Transverse colon (tissue), 4 donors: Measurements from ENCODE around the gene HNRNPH2. TPM values are rescaled to one million over a fixed set of nuclear protein-coding genes. Genes with fewer than 3 reads are reported as not detected.

ENCODE experiments used
- DNase-seq: peaks from one replicate; pipeline ENCODE4 v3.0.0-alpha.2; 2019
- H3K27ac ChIP-seq, 4 donors: fragments of 200-600 bp; sonication (generic); 2 replicates each; pipeline ENCODE4 v1.5.1; 2016 to 2018; ENCODE audit warnings: inconsistent platforms in 4 of 4
- H3K27me3 ChIP-seq: fragments of 200-600 bp; sonication (generic); 2 replicates; pipeline ENCODE4 v1.5.1; 2017; ENCODE audit warnings: inconsistent platforms
- H3K36me3 ChIP-seq, 4 donors: fragments of 200-600 bp; sonication (generic); 2 replicates each; pipeline ENCODE4 v1.5.1; 2017 to 2019; ENCODE audit warnings: inconsistent platforms in 4 of 4
- H3K4me1 ChIP-seq, 4 donors: fragments of 200-600 bp; sonication (generic); 2 replicates each; pipeline ENCODE4 v1.5.1; 2017 to 2020; ENCODE audit warnings: inconsistent platforms in 4 of 4
- H3K4me3 ChIP-seq, 4 donors: fragments of 200-600 bp; sonication (generic); 1 replicate in 1 of 4; 2 replicates in 3 of 4; pipeline versions ENCODE4 v1.5.1 to v1.6.1; 2017 to 2019; ENCODE audit warnings: inconsistent platforms in 4 of 4
- H3K9me3 ChIP-seq, 2 donors: fragments of 200-600 bp; sonication (generic); 2 replicates each; pipeline ENCODE4 v1.5.1; 2017 to 2019; ENCODE audit warnings: inconsistent platforms in 2 of 2
- EP300 ChIP-seq: sonication (generic); formaldehyde crosslinking; IDR thresholded peaks from one replicate; pipeline ENCODE4 v1.6.1; 2017; ENCODE audit warnings: antibody characterized with exemption, low read depth
- POLR2A ChIP-seq: fragments of 450-650 bp; IDR thresholded peaks from one replicate; pipeline ENCODE4 v1.6.1; 2016; ENCODE audit warnings: antibody characterized with exemption, mild to moderate bottlenecking, moderate library complexity
- POLR2AphosphoS5 ChIP-seq, 3 donors: sonication (generic); formaldehyde crosslinking; IDR thresholded peaks; one replicate each; pipeline ENCODE4 v1.6.1; 2016; ENCODE audit warnings: antibody characterized with exemption in 3 of 3
- WGBS, 2 donors: methylation state at CpG; one replicate each; pipeline ENCODE4 v1.1.5; 2018; ENCODE audit warnings: low coverage in 1 of 2; 5-methylcytosine and 5-hydroxymethylcytosine counted together
- in situ Hi-C, 4 donors: fragments of 200-750 bp; cut with MboI; loops; one replicate each; pipeline versions ENCODE4 v1.15.0 to v1.15.1; 2017; ENCODE audit warnings: low sequenced_read_pairs in 3 of 4, low pct_ligation_motif_present in 1 of 4, low pct_unique_long_range_greater_than_20kb in 1 of 4
- intact Hi-C: fragments of 100-400 bp; cut with DNase I; formaldehyde crosslinking; loops from one replicate; pipeline ENCODE4 v1.15.1; 2023; ENCODE audit warnings: low total_unique reads
- total RNA-seq, 4 donors: library from RNA; depleted of rRNA; stranded (reverse); fragments of >200 nt; gene quantifications; one replicate each; pipeline ENCODE4 v1.1.0, GENCODE V29; 2016
- TF ChIP-seq, protein P1 (sequence below), 5 experiments: fragments of 200-600 bp in 3 of 5; fragments of 450-650 bp in 2 of 5; sonication (generic) in 3 of 5; IDR thresholded peaks; 1 replicate in 2 of 5; 2 replicates in 3 of 5; pipeline ENCODE4 v1.5.1; 2016 to 2017; ENCODE audit warnings: antibody characterized with exemption in 5 of 5, inconsistent platforms in 3 of 5, mild to moderate bottlenecking in 2 of 5, moderate library complexity in 1 of 5

Gene HNRNPH2
- total RNA-seq, 4 donors from 2014 or later, result 9.7 to 46.1 (median 33.2) TPM

DNA sequence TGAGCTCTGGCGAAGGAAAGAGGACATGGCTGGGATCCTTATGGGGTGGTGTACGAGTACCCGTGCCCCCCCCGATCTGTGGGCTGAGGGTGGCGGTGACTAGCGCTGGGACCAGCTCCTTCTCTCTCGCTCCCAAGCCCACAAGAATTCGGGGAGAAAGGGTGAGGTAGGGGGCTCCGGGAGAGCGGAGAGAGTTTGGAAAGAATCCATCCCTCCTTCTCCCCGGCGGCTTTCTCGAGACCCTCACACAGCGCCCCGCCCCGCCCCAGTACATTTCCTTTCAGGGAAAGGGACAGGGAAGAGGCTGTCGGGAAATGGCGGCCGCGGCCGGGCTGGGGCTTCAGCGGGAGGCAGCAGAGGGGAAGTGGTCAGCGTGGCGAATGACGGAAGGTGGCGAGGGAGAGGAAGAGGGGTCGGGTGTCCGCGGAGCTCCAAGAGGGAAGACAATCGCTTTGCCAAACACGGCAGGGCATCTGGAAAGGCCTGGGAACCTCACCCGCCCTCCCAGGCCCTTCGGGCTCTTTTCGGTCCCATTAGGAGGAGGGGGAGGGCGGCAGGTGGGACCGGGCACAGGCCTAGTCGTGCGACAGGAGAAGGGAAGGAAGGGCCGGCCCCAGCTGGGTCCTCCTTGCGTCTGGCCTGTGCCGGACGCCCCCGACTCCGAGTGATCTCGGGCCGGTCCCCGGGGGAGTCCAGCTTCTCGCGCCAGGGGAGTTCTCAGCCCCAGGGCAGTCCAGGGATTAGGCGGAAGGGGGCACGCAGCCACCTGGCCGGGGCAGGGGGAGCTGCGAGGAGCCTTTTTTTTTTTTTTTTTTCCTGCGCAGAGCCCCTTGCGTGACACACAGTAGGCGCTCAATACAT lies 10.2 kb downstream of the HNRNPH2 start:
- DNase-seq, result peak; percentile 59
- intact Hi-C loops, result loop anchor here (10.0 kb wide), 1 partner anchor 337 kb away; no protein-coding TSS in a partner anchor
- peaks cover 0 to 24% (median 5%) of the 10 kb centered on the region in 4 donors for H3K4me1 ChIP-seq
- peak overlapping the region; percentile 84 to 95 (median 90) for H3K27ac ChIP-seq
- H3K9me3 ChIP-seq, result no peaks in the 10 kb centered on the region
- H3K27me3 ChIP-seq, result no peaks in the 10 kb centered on the region
- in situ Hi-C loops, result loop anchor here in 2 of 4 donors (25.0 kb wide), 2 partner anchors 219 to 344 kb away; no protein-coding TSS in a partner anchor
- 0 to 28% methylated on average over 2 to 56 of the region's 56 CpGs for WGBS, 2 donors
- H3K4me3 ChIP-seq, result peak overlapping the region; percentile 29 to 64 (median 54)
- no peaks in the 10 kb centered on the region for H3K36me3 ChIP-seq
- TF ChIP-seq, protein P1, sequence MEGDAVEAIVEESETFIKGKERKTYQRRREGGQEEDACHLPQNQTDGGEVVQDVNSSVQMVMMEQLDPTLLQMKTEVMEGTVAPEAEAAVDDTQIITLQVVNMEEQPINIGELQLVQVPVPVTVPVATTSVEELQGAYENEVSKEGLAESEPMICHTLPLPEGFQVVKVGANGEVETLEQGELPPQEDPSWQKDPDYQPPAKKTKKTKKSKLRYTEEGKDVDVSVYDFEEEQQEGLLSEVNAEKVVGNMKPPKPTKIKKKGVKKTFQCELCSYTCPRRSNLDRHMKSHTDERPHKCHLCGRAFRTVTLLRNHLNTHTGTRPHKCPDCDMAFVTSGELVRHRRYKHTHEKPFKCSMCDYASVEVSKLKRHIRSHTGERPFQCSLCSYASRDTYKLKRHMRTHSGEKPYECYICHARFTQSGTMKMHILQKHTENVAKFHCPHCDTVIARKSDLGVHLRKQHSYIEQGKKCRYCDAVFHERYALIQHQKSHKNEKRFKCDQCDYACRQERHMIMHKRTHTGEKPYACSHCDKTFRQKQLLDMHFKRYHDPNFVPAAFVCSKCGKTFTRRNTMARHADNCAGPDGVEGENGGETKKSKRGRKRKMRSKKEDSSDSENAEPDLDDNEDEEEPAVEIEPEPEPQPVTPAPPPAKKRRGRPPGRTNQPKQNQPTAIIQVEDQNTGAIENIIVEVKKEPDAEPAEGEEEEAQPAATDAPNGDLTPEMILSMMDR (IDR thresholded peaks at IDR 0.05), result no peak
- TF ChIP-seq EP300 (no peak), POLR2AphosphoS5 (IDR thresholded peaks at IDR 0.05) (no peak), POLR2A (peak; percentile 37)

DNA sequence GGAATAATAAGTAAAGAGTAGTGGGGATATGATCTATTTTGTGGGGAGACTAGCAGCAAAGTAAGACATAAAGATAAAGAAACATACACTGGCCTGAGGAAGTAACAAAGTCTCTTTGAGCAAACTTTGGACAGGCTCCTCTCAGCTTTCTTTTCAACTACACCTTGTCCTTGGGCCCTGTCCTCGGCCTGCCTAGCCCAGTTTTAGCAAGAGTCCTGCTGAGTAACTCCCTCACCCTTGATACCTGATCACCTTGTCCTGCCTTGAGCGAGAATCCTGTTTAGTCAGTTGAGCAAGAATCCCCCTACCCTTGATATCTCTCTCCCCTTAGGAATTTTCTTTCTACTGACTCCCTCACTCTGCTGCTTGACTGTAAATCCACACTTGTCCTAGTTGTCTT lies 11.5 kb downstream of the HNRNPH2 start:
- DNase-seq, result no peak
- WGBS, 2 donors, result 59% methylated on average over 2 of the region's 2 CpGs; no CpG with 5 or more reads in 1 of the 2 donors
- in situ Hi-C loops (loop anchor here in 2 of 4 donors (25.0 kb wide), 2 partner anchors 218 to 343 kb away; no protein-coding TSS in a partner anchor), intact Hi-C loops (loop anchor here (10.0 kb wide), 1 partner anchor 335 kb away; no protein-coding TSS in a partner anchor)
- no peaks in the 10 kb centered on the region for H3K27me3 ChIP-seq
- H3K4me1 ChIP-seq, result peaks cover 0 to 24% (median 5%) of the 10 kb centered on the region in 4 donors
- TF ChIP-seq EP300 (no peak), POLR2A (no peak), POLR2AphosphoS5 (IDR thresholded peaks at IDR 0.05) (no peak)
- TF ChIP-seq, protein P1 (IDR thresholded peaks at IDR 0.05), result no peak
- peak overlapping the region; percentile 84 to 95 (median 90) for H3K27ac ChIP-seq
- no peaks in the 10 kb centered on the region for H3K36me3 ChIP-seq
- peak overlapping the region in 1 of 4 donors; percentile 64 for H3K4me3 ChIP-seq
- H3K9me3 ChIP-seq, result no peaks in the 10 kb centered on the region

DNA sequence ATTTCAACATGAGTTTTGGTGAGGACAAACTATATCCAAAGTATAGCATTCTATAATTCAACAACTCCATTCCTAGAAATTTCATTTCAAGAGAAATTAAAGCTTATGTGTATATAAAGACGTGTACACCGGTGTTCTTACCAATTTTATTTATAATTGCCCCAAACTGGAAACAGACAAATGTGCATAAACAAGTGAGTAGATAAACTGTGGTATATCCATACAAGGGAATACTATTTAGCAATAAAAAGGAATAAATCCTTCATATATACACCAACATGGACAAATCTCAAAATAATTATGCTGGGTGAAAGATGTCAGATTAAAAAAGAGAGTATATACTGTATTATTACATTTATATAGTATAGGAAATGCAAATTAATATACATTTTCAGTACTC lies 19.9 kb downstream of the HNRNPH2 start:
- no peaks in the 10 kb centered on the region for H3K27me3 ChIP-seq
- H3K27ac ChIP-seq, result no peak overlapping the region
- no peaks in the 10 kb centered on the region for H3K36me3 ChIP-seq
- intact Hi-C loops, result no loop called here
- no peak overlapping the region for H3K4me3 ChIP-seq
- TF ChIP-seq POLR2A (no peak), EP300 (no peak), POLR2AphosphoS5 (IDR thresholded peaks at IDR 0.05) (no peak)
- TF ChIP-seq, protein P1 (IDR thresholded peaks at IDR 0.05), result no peak
- WGBS, 2 donors, result 94 to 100% methylated on average over 2 of the region's 2 CpGs
- no peak for DNase-seq
- H3K4me1 ChIP-seq, result no peaks in the 10 kb centered on the region
- in situ Hi-C loops, result loop anchor here in 1 of 4 donors (10.0 kb wide), 1 partner anchor 367 kb away; no protein-coding TSS in a partner anchor
- no peaks in the 10 kb centered on the region for H3K9me3 ChIP-seq

DNA sequence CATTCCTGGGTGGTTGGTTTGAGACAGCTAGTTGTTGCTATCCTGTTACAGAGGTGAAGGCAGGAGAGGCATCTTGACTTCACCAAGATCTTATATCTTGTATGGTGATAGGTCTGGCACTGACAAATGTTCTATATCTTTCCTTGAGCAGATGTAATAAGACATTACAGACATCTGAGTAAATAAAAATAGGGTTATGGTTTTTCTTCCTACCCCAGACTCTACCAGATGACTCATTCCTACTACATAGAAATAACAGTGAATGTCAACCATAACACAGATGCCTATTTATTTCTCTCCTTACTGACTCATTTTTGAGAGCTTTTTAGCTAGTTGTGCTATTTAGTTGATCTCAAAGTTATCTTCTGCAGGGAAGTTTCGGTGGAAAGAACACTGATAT lies 21.9 kb downstream of the HNRNPH2 start:
- intact Hi-C loops, result no loop called here
- in situ Hi-C loops, result loop anchor here in 1 of 4 donors (10.0 kb wide), 1 partner anchor 365 kb away; no protein-coding TSS in a partner anchor
- no peak for DNase-seq
- H3K27me3 ChIP-seq, result no peaks in the 10 kb centered on the region
- no peaks in the 10 kb centered on the region for H3K4me1 ChIP-seq
- WGBS, 2 donors, result 67% methylated on average over 1 of the region's 1 CpG
- TF ChIP-seq, protein P1 (IDR thresholded peaks at IDR 0.05), result no peak
- TF ChIP-seq POLR2A (no peak), POLR2AphosphoS5 (IDR thresholded peaks at IDR 0.05) (no peak), EP300 (no peak)
- no peaks in the 10 kb centered on the region for H3K36me3 ChIP-seq
- no peak overlapping the region for H3K4me3 ChIP-seq
- no peaks in the 10 kb centered on the region for H3K9me3 ChIP-seq
- no peak overlapping the region for H3K27ac ChIP-seq
